ENCODE data around the gene METTL13. TPM values are rescaled to one million over a fixed set of nuclear protein-coding genes. Genes with fewer than 3 reads are reported as not detected.

METTL13 gene
- total and polyA plus RNA-seq, 2 of the 8 experiments (the other 6 are each of a cell fraction or from before 2014, with no cell fraction given): 38.1 to 66.3 TPM

- no peak overlapping the region for H3K27ac ChIP-seq (ENCODE audit: low read depth, low read length)
- no peak overlapping the region for H2BK12ac ChIP-seq (ENCODE audit: low read depth, low read length)
- H4K5ac ChIP-seq (ENCODE audit: insufficient read length, low read depth, low read length): no peak overlapping the region
- H2BK120ac ChIP-seq (replicated peaks; ENCODE audit: low read depth, low read length): no peak overlapping the region
- no peak overlapping the region for H3K4ac ChIP-seq (replicated peaks; ENCODE audit: insufficient read length, low read depth, low read length)
- H3K56ac ChIP-seq (replicated peaks; ENCODE audit: insufficient read length, low read depth, low read length): no peak overlapping the region
- no peak overlapping the region for H3K4me2 ChIP-seq (ENCODE audit: insufficient read depth in 1 of 2, low read depth in 2 of 2, low read length in 2 of 2)
- H3K23ac ChIP-seq (ENCODE audit: insufficient read length): no peak overlapping the region
- no peaks in the 10 kb centered on the region for H4K20me1 ChIP-seq (replicated peaks in 1 of 2; ENCODE audit: control insufficient read depth in 1 of 2, insufficient read depth in 2 of 2, low read length in 2 of 2)
- peaks cover 0 to 3% (median 0%) of the 10 kb centered on the region in 4 experiments; a peak in 1 of 8 replicates for H3K36me3 ChIP-seq (ENCODE audit: control insufficient read depth in 2 of 4, insufficient read depth in 4 of 4, low read length in 3 of 4)
- TF ChIP-seq CHD1 (IDR thresholded peaks at IDR 0.05; ENCODE audit: low read depth, low read length) (no peak), TAF7 (optimal IDR thresholded peaks at IDR 0.05; ENCODE audit: borderline replicate concordance, low read depth, low read length) (no peak), CEBPB (IDR thresholded peaks at IDR 0.05; ENCODE audit: low read depth, low read length) (no peak), POU5F1 (IDR thresholded peaks at IDR 0.05; ENCODE audit: low read depth, low read length) (no peak), CREB1 (IDR thresholded peaks at IDR 0.05) (no peak), RAD21 (IDR thresholded peaks at IDR 0.05 in 1 of 2, conservative IDR thresholded peaks at IDR 0.05 in 1 of 2; ENCODE audit: low read depth in 2 of 2, low read length in 2 of 2) (no peak)
- no peak overlapping the region for H3K4me3 ChIP-seq (ENCODE audit: extremely low read depth in 1 of 4, insufficient read depth in 2 of 4, low read depth in 3 of 4, low read length in 4 of 4)
- H3K79me1 ChIP-seq (ENCODE audit: low read depth, low read length): no peaks in the 10 kb centered on the region
- H3K9me3 ChIP-seq (ENCODE audit: insufficient read depth in 2 of 2, low read depth in 1 of 2, low read length in 1 of 2): peaks cover 11 to 17% of the 10 kb centered on the region in 2 experiments
- H2BK20ac ChIP-seq (ENCODE audit: low read length): no peak overlapping the region
- H3K14ac ChIP-seq (ENCODE audit: insufficient read length): no peak overlapping the region
- H2BK15ac ChIP-seq (ENCODE audit: low read length): no peak overlapping the region
- H3K9ac ChIP-seq (replicated peaks in 1 of 4; ENCODE audit: extremely low read depth in 1 of 4, low read depth in 3 of 4, low read length in 3 of 4): no peak overlapping the region
- POLR2A ChIA-PET (ENCODE audit: partially characterized antibody): no interaction called here
- no peak overlapping the region for H3K18ac ChIP-seq (ENCODE audit: extremely low read depth, low read length)
- H3K23me2 ChIP-seq (ENCODE audit: low read depth, low read length): 0 out of 2 replicates have a peak, but pooled peaks cover 3% of the 10 kb centered on the region
- H4K91ac ChIP-seq (replicated peaks; ENCODE audit: insufficient read length, low read length): no peak overlapping the region
- H2BK5ac ChIP-seq (ENCODE audit: low read depth, low read length): no peak overlapping the region
- FAIRE-seq: no peak
- H3K27me3 ChIP-seq (replicated peaks in 1 of 4; ENCODE audit: control insufficient read depth in 3 of 4, extremely low read depth in 1 of 4, insufficient read depth in 3 of 4, low read length in 3 of 4): peaks cover 0 to 1% (median 0%) of the 10 kb centered on the region in 4 experiments; a peak in 1 of 7 replicates
- H2AK5ac ChIP-seq (ENCODE audit: low read depth, low read length): no peak overlapping the region
- DNase-seq (ENCODE audit: low read depth in 1 of 2, low spot score in 2 of 2): no peak
- H3K79me2 ChIP-seq (ENCODE audit: control insufficient read depth in 1 of 2, insufficient read depth in 2 of 2, low read length in 2 of 2): no peaks in the 10 kb centered on the region
- CTCF ChIA-PET (ENCODE audit: partially characterized antibody): no interaction called here
- H2AFZ ChIP-seq (ENCODE audit: low read length): no peak overlapping the region
- H4K8ac ChIP-seq (ENCODE audit: extremely low read depth, insufficient read depth, low read length): no peak overlapping the region
- H3K4me1 ChIP-seq (replicated peaks in 1 of 4; ENCODE audit: control insufficient read depth in 3 of 4, insufficient read depth in 4 of 4, low read length in 3 of 4): peaks cover 2 to 12% (median 6%) of the 10 kb centered on the region in 4 experiments; a peak in 4 of 7 replicates
These were observed 23.4 kb upstream of the METTL13 start for GRCh38 chr1:171758011-171758410.
